ENCODE results near the gene SSR2.

- no peak for TF ChIP-seq POLR2AphosphoS5 (IDR thresholded peaks at IDR 0.05)
- TF ChIP-seq CTCF (IDR thresholded peaks at IDR 0.05) = no peak
Observed at GRCh38 chr1:155979597-155980343, 41.0 kb downstream of the SSR2 start.

Data from upper lobe of left lung (tissue), 4 donors.